Loucy (cell line): ENCODE results near the gene TBC1D22A.

Experiments used
- H2AFZ ChIP-seq: fragments of 200-600 bp; sonication (generic); 2 replicates; pipeline ENCODE4 v1.6.0; 2016; ENCODE audit warnings: antibody characterized with exemption, mild to moderate bottlenecking, low read length, moderate library complexity
- H3F3A ChIP-seq: fragments of 200-600 bp; 2 replicates; pipeline ENCODE4 v1.6.0; 2016; ENCODE audit warnings: antibody characterized with exemption, low read depth, mild to moderate bottlenecking
- H3K27me3 ChIP-seq: fragments of 200-600 bp; sonication (generic); 2 replicates; pipeline ENCODE4 v1.6.1; 2014; ENCODE audit warnings: low read length, mild to moderate bottlenecking; ENCODE audit not compliant: insufficient read depth, poor library complexity, severe bottlenecking
- H3K36me3 ChIP-seq: fragments of 200-600 bp; sonication (generic); 2 replicates; pipeline ENCODE4 v1.6.1; 2016; ENCODE audit warnings: low read length; ENCODE audit not compliant: insufficient read depth
- H3K4me1 ChIP-seq: fragments of 200-600 bp; sonication (generic); 2 replicates; pipeline ENCODE4 v1.5.1; 2014; ENCODE audit warnings: low read length, mild to moderate bottlenecking; ENCODE audit not compliant: insufficient read depth, poor library complexity, severe bottlenecking
- H3K4me2 ChIP-seq: fragments of 200-600 bp; sonication (generic); 2 replicates; pipeline ENCODE4 v1.6.0; 2014; ENCODE audit warnings: antibody characterized with exemption, low read length, low read depth, mild to moderate bottlenecking; ENCODE audit not compliant: poor library complexity, severe bottlenecking
- H3K4me3 ChIP-seq: fragments of 200-600 bp; sonication (generic); 2 replicates; pipeline ENCODE4 v1.5.1; 2014; ENCODE audit warnings: low read length, mild to moderate bottlenecking, mixed read lengths; ENCODE audit not compliant: poor library complexity, severe bottlenecking
- H3K79me2 ChIP-seq: fragments of 200-600 bp; sonication (generic); 2 replicates; pipeline ENCODE4 v1.6.1; 2014; ENCODE audit warnings: low read length; ENCODE audit not compliant: insufficient read depth
- H3K9ac ChIP-seq: fragments of 200-600 bp; sonication (generic); 2 replicates; pipeline ENCODE4 v1.6.0; 2014; ENCODE audit warnings: mild to moderate bottlenecking, low read depth, low read length, moderate library complexity; ENCODE audit not compliant: poor library complexity, severe bottlenecking
- H3K9me2 ChIP-seq: fragments of 200-600 bp; sonication (generic); replicated peaks from 2 replicates; pipeline ENCODE4 v1.6.1; 2016; ENCODE audit warnings: low read depth, low read length, mixed read lengths
- H3K9me3 ChIP-seq: fragments of 200-600 bp; sonication (generic); 2 replicates; pipeline ENCODE4 v1.6.1; 2014; ENCODE audit warnings: mild to moderate bottlenecking, antibody characterized with exemption, low read length, low read depth; ENCODE audit not compliant: insufficient read depth
- H4K20me1 ChIP-seq: fragments of 200-600 bp; sonication (generic); 2 replicates; pipeline ENCODE4 v1.6.0; 2014; ENCODE audit warnings: antibody characterized with exemption, low read length, mild to moderate bottlenecking; ENCODE audit not compliant: insufficient read depth, poor library complexity, severe bottlenecking
- CTCF ChIP-seq: fragments of 200-600 bp; sonication (generic); conservative IDR thresholded peaks from 2 replicates; pipeline ENCODE4 v1.5.1; 2014; ENCODE audit warnings: mild to moderate bottlenecking, antibody characterized with exemption, low read length
- EZH2phosphoT487 ChIP-seq: fragments of 200-600 bp; IDR thresholded peaks from 2 replicates; pipeline ENCODE4 v1.6.1; 2018; ENCODE audit warnings: antibody characterized with exemption, mild to moderate bottlenecking, moderate library complexity, borderline replicate concordance

The TBC1D22A gene

DNA sequence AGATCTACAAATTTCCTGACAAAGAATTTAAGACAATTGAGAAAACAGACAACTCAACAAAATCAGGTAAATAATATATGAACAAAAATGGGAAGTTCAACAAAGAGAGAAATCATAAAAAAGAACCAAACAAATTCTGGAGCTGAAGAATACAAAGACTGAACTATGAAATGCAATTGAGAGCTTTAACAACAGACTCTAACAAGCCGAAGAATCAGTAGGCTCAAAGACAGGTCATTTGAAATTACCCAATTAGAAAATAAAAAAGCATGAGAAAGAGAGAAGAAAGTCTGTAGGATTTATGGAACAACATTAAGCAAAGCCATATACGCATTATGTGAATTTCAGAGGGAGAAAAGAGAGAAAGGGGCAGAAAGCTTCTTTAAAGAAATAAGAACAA lies 72.8 kb downstream of the TBC1D22A start:
- TF ChIP-seq EZH2phosphoT487 (no peak), CTCF (no peak)
- Histone ChIP-seq H3K9me3 (peaks cover 21% of the 10 kb centered on the region; the same call in 1 of the 2 replicates), H3K27me3 (no peaks in the 10 kb centered on the region), H3K9ac (no peak overlapping the region), H3K4me3 (no peak overlapping the region), H3K9me2 (no peaks in the 10 kb centered on the region), H3K4me1 (no peaks in the 10 kb centered on the region), H4K20me1 (no peaks in the 10 kb centered on the region), H3K79me2 (peaks cover 2% of the 10 kb centered on the region; the same call in 1 of the 2 replicates), H3F3A (no peaks in the 10 kb centered on the region), H3K4me2 (no peak overlapping the region), H3K36me3 (peaks cover 18% of the 10 kb centered on the region; the same call in 1 of the 2 replicates), H2AFZ (no peak overlapping the region)

- H3K4me3 ChIP-seq = no peak overlapping the region
- no peaks in the 10 kb centered on the region; the same call in 1 of the 2 replicates for H3K79me2 ChIP-seq
- H3K9ac ChIP-seq = no peak overlapping the region
- no peaks in the 10 kb centered on the region for H3K27me3 ChIP-seq
- H3K4me2 ChIP-seq = no peak overlapping the region
- H3F3A ChIP-seq = no peaks in the 10 kb centered on the region
- H2AFZ ChIP-seq = no peak overlapping the region
- no peaks in the 10 kb centered on the region for H3K9me2 ChIP-seq
- peaks cover 21% of the 10 kb centered on the region; the same call in 1 of the 2 replicates for H3K9me3 ChIP-seq
- no peaks in the 10 kb centered on the region for H3K4me1 ChIP-seq
- no peaks in the 10 kb centered on the region for H4K20me1 ChIP-seq
- H3K36me3 ChIP-seq = peaks cover 17% of the 10 kb centered on the region; the same call in 1 of the 2 replicates
- TF ChIP-seq CTCF (no peak), EZH2phosphoT487 (no peak)
Measured at GRCh38 chr22:46835693-46836092, 73.2 kb downstream of the TBC1D22A start.

- H3F3A ChIP-seq = no peaks in the 10 kb centered on the region
- H3K4me2 ChIP-seq = no peak overlapping the region
- H2AFZ ChIP-seq = no peak overlapping the region
- TF ChIP-seq EZH2phosphoT487 = no peak
- no peak for TF ChIP-seq CTCF
- H3K9me2 ChIP-seq = no peaks in the 10 kb centered on the region
- no peaks in the 10 kb centered on the region; the same call in 1 of the 2 replicates for H3K36me3 ChIP-seq
- no peaks in the 10 kb centered on the region for H3K27me3 ChIP-seq
- no peaks in the 10 kb centered on the region for H4K20me1 ChIP-seq
- H3K9ac ChIP-seq = no peak overlapping the region
- no peaks in the 10 kb centered on the region for H3K4me1 ChIP-seq
- H3K79me2 ChIP-seq = no peaks in the 10 kb centered on the region; the same call in 1 of the 2 replicates
- no peak overlapping the region for H3K4me3 ChIP-seq
- H3K9me3 ChIP-seq = peaks cover 1% of the 10 kb centered on the region; the same call in 1 of the 2 replicates
Measured at GRCh38 chr22:46841522-46841921, 79.1 kb downstream of the TBC1D22A start.
